ENCODE data around the gene BMPER. TPM values are rescaled to one million over a fixed set of nuclear protein-coding genes. Genes with fewer than 3 reads are reported as not detected.

The BMPER gene
- total and polyA plus RNA-seq, 2 of the 8 experiments (the other 6 are each of a cell fraction or from before 2014, with no cell fraction given), result 0.33 to 0.69 TPM

GRCh38 chr7:34090816-34091215, 185.5 kb downstream of the BMPER start (continued):
- TF ChIP-seq RAD21 (IDR thresholded peaks at IDR 0.05 in 1 of 2, conservative IDR thresholded peaks at IDR 0.05 in 1 of 2; ENCODE audit: low read depth in 2 of 2, low read length in 2 of 2) (no peak), NANOG (IDR thresholded peaks at IDR 0.05; ENCODE audit: insufficient read depth, low read depth, low read length, poor library complexity, severe bottlenecking) (no peak), KDM5A (IDR thresholded peaks at IDR 0.05; ENCODE audit: low read length) (no peak), SAP30 (IDR thresholded peaks at IDR 0.05; ENCODE audit: insufficient read depth, insufficient replicate concordance, low read length) (no peak)

Data from H1 (cell line).